HFFc6 (cell line): Measurements from ENCODE around the gene ACP3. TPM values are rescaled to one million over a fixed set of nuclear protein-coding genes. Genes with fewer than 3 reads are reported as not detected.

Experiments
- DNase-seq: peaks from one replicate; pipeline ENCODE4 v3.0.0-alpha.2; 2018
- H3K27ac Mint-ChIP-seq: 2 replicates; pipeline ENCODE4 v1.8.0; 2020; ENCODE audit warnings: mild to moderate bottlenecking, mixed read lengths
- H3K27me3 Mint-ChIP-seq: 2 replicates; pipeline ENCODE4 v1.8.0; 2021; ENCODE audit warnings: mild to moderate bottlenecking, moderate library complexity, mixed read lengths; ENCODE audit not compliant: insufficient read depth
- H3K36me3 Mint-ChIP-seq: 2 replicates; pipeline ENCODE4 v1.8.0; 2021; ENCODE audit warnings: low read depth, mixed read lengths
- H3K4me1 Mint-ChIP-seq: 2 replicates; pipeline ENCODE4 v1.8.0; 2020; ENCODE audit warnings: low read depth, mixed read lengths
- H3K4me3 Mint-ChIP-seq: 2 replicates; pipeline ENCODE4 v1.8.0; 2020; ENCODE audit warnings: mild to moderate bottlenecking, moderate library complexity, mixed read lengths
- H3K9me3 Mint-ChIP-seq: 2 replicates; pipeline ENCODE4 v1.8.0; 2020; ENCODE audit warnings: mild to moderate bottlenecking, mixed read lengths
- total RNA-seq, 6 experiments: library from RNA; stranded (reverse); fragmentation: NEBNext Ultra II Directional; extraction: Animal tissue kit (Norgen Biotek cat#: 25700); gene quantifications; 2 replicates in 1 of 6; 3 replicates in 5 of 6; pipeline ENCODE4 v1.2.3, GENCODE V29; 2021
- TF ChIP-seq, protein P1 (sequence below): fragments of 200-600 bp; sonication (generic); IDR thresholded peaks from 2 replicates; pipeline ENCODE4 v1.5.0; 2021; ENCODE audit warnings: antibody characterized with exemption, mild to moderate bottlenecking

The ACP3 gene
- total RNA-seq, 6 experiments from 2014 or later = not detected

DNA sequence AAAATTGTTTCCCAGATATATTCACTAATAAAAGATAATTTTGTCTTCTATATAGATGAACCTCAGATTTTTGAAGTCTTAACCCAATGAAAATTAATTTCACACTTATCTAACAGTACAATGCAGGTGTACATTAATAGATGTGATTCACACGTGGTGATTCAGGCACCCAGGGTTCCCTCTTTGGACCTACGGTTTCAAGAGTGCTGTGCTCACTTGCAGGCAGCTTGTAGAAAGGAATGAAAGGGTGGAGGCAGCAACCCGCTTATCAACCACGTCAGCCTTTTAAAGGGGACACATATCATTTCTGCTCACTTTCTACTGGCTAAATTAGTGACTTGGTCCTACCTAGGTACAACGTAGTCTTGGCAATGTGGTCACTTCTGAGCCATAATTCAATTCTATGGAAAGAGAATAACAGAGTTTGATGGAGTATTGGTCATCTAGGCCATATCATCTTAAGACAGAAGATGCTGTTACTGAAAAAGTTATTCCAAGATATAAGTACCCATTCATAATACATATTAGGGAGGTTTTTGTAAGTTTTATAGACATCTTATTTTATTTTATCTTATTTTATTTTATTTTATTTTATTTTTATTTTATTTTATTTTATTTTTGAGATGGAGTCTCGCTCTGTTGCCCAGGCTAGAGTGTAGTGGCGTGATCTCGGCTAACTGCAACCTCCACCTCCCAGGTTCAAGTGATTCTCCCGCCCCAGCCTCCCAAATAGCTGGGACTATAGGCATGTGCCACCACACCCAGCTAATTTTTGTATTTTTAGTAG is 37.9 kb downstream of the ACP3 start:
- H3K27me3 Mint-ChIP-seq = peaks cover 4% of the 10 kb centered on the region; the same call in 1 of the 2 replicates
- TF ChIP-seq, protein P1, sequence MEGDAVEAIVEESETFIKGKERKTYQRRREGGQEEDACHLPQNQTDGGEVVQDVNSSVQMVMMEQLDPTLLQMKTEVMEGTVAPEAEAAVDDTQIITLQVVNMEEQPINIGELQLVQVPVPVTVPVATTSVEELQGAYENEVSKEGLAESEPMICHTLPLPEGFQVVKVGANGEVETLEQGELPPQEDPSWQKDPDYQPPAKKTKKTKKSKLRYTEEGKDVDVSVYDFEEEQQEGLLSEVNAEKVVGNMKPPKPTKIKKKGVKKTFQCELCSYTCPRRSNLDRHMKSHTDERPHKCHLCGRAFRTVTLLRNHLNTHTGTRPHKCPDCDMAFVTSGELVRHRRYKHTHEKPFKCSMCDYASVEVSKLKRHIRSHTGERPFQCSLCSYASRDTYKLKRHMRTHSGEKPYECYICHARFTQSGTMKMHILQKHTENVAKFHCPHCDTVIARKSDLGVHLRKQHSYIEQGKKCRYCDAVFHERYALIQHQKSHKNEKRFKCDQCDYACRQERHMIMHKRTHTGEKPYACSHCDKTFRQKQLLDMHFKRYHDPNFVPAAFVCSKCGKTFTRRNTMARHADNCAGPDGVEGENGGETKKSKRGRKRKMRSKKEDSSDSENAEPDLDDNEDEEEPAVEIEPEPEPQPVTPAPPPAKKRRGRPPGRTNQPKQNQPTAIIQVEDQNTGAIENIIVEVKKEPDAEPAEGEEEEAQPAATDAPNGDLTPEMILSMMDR = no peak
- no peaks in the 10 kb centered on the region for H3K36me3 Mint-ChIP-seq
- no peak overlapping the region for H3K27ac Mint-ChIP-seq
- H3K4me3 Mint-ChIP-seq = no peak overlapping the region
- no peak for DNase-seq
- peaks cover 13% of the 10 kb centered on the region for H3K4me1 Mint-ChIP-seq
- no peaks in the 10 kb centered on the region for H3K9me3 Mint-ChIP-seq

DNA sequence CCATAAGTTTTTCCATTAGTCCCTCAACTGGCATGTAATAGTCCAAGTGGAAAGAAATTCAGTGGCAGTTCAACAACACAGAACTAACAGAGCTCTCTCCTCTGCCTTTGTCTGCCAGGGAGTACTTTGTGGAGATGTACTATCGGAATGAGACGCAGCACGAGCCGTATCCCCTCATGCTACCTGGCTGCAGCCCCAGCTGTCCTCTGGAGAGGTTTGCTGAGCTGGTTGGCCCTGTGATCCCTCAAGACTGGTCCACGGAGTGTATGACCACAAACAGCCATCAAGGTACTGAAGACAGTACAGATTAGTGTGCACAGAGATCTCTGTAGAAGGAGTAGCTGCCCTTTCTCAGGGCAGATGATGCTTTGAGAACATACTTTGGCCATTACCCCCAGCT is 39.4 kb downstream of the ACP3 start:
- Mint-ChIP-seq H3K4me1 (peaks cover 13% of the 10 kb centered on the region), H3K36me3 (no peaks in the 10 kb centered on the region), H3K9me3 (no peaks in the 10 kb centered on the region), H3K27ac (no peak overlapping the region), H3K4me3 (no peak overlapping the region), H3K27me3 (peaks cover 9% of the 10 kb centered on the region; the same call in 1 of the 2 replicates)
- DNase-seq = no peak
- TF ChIP-seq, protein P1 = no peak

DNA sequence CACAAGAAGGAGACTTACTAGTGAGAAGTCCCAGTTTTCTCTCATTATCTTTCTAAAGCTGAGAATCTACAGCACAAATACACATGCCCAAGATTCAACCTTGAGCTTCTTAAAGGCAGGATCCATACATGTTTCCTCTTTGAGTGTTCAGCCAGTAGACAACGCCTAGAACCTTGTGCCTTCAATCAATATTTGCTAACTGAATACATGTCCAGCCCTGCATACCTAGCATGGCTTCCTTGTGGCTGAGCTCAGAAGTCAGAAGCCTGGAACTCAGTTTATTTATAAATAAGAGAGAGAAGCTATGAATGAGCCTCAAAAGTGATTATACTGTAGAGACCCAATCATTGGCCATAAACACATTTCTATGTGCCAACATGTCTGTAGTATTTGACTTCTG is 43.5 kb downstream of the ACP3 start:
- Mint-ChIP-seq H3K4me3 (no peak overlapping the region), H3K9me3 (no peaks in the 10 kb centered on the region), H3K27me3 (peaks cover 18% of the 10 kb centered on the region), H3K27ac (no peak overlapping the region), H3K4me1 (no peaks in the 10 kb centered on the region), H3K36me3 (no peaks in the 10 kb centered on the region)
- no peak for DNase-seq
- TF ChIP-seq, protein P1 = no peak

DNA sequence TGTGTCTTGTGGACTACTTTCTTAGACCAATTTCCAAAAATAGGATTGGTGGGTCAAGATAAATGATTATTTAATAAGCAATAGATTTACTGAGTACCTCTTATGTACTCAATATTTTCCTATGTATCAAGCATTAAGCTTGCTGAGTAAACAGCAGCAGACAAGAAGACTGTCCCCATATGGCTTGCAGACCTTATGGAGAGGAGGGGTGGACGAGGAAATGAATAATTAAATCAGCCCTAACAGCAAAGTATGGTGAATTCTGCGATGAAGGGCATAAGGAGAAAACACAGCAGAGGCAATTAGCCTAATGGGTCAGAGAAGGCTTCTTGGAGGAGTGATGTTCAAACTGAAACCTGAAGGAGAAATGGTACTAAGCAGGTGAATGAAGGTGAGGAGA is 45.1 kb downstream of the ACP3 start:
- Mint-ChIP-seq H3K27me3 (peaks cover 24% of the 10 kb centered on the region), H3K9me3 (no peaks in the 10 kb centered on the region), H3K4me1 (no peaks in the 10 kb centered on the region), H3K4me3 (no peak overlapping the region), H3K27ac (no peak overlapping the region), H3K36me3 (no peaks in the 10 kb centered on the region)
- TF ChIP-seq, protein P1 = no peak
- DNase-seq = no peak

DNA sequence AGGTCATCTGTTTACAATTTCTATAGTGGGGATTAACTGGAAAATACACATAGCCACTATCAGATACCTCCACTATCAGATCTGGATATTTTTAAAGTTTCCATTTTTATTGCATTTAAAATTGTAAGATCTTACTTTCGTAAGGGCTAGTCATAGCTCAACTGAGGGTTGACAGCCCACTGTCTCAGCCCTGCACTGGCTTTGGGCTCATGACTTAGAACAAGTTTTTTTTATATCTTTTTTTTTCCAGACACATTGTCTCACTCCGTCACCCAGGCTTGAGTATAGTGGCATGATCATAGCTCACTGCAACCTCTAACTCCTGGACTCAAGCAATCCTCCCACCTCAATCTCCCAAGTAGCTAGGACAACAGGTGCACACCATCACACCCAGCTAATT is 51.3 kb downstream of the ACP3 start:
- Mint-ChIP-seq H3K27ac (no peak overlapping the region), H3K27me3 (peaks cover 11% of the 10 kb centered on the region), H3K36me3 (no peaks in the 10 kb centered on the region), H3K4me1 (no peaks in the 10 kb centered on the region), H3K9me3 (no peaks in the 10 kb centered on the region), H3K4me3 (no peak overlapping the region)
- DNase-seq = no peak
- TF ChIP-seq, protein P1 = no peak
